ENCODE results near the gene RREB1. TPM values are rescaled to one million over a fixed set of nuclear protein-coding genes. Genes with fewer than 3 reads are reported as not detected.

Gene RREB1
- total RNA-seq, 1 experiment from 2014 or later: 35.8 TPM

DNA sequence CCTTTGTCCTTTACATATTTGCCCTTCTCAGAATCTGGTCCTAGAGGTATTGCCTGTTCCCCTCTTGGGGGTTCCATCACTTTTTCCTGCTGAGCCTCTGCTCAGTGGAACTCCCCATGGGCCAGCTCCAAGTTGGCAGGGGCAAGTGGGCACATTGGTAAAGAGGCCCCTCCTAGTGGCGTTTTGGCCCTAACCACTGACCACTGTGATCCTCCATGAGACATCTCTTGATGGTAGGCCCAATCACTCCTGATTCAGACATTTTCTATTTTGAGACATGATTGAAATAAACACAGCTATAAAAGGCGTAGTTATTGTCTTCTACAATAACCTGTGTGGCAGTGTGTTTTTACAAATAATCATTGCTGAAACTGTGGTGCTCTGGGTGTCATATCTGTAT lies 83.0 kb downstream of the RREB1 start:
- H3K27me3 Mint-ChIP-seq (ENCODE audit: low read depth): no peaks in the 10 kb centered on the region

More for the DNA sequence above, 83.0 kb downstream of the RREB1 start:
- Histone ChIP-seq H3K4me2 (ENCODE audit: insufficient read depth, insufficient read length, low read length) (no peak overlapping the region), H3K18ac (ENCODE audit: insufficient read length, low read depth, low read length) (no peak overlapping the region), H2AK5ac (ENCODE audit: insufficient read length, low read length) (no peak overlapping the region), H3K23ac (ENCODE audit: insufficient read length, low read depth, low read length) (no peak overlapping the region), H2AFZ (ENCODE audit: low read length) (no peak overlapping the region), H3K14ac (ENCODE audit: insufficient read depth, low read length) (no peak overlapping the region), H4K8ac (replicated peaks; ENCODE audit: insufficient read length, low read depth, low read length) (no peak overlapping the region), H3T11ph (ENCODE audit: low read length) (no peak overlapping the region), H3K27ac (ENCODE audit: insufficient read length, low read depth, low read length) (no peak overlapping the region), H3K27me3 (ENCODE audit: insufficient read depth, low read length) (no peaks in the 10 kb centered on the region), H3K4ac (ENCODE audit: low read depth, low read length) (no peak overlapping the region), H2BK5ac (ENCODE audit: insufficient read length, low read length) (no peak overlapping the region), H4K91ac (ENCODE audit: insufficient read length, low read depth, low read length) (no peak overlapping the region), H4K5ac (ENCODE audit: insufficient read length, low read depth, low read length) (no peak overlapping the region), H3K56ac (ENCODE audit: insufficient read length, low read depth, low read length) (no peak overlapping the region), H3K23me2 (ENCODE audit: insufficient read length, low read depth, low read length, poor library complexity, severe bottlenecking) (no peaks in the 10 kb centered on the region), H2BK12ac (ENCODE audit: insufficient read length, low read depth, low read length) (no peak overlapping the region), H3K4me1 (ENCODE audit: insufficient read depth, low read length) (0 out of 2 replicates have a peak, but pooled peaks cover 4% of the 10 kb centered on the region), H3K79me2 (ENCODE audit: insufficient read depth, low read length) (no peaks in the 10 kb centered on the region), H2BK15ac (ENCODE audit: low read depth, low read length) (no peak overlapping the region), H3K9ac (ENCODE audit: extremely low read depth, insufficient read length, low read length) (no peak overlapping the region), H3K9me3 (ENCODE audit: control insufficient read depth, low read depth, low read length) (no peaks in the 10 kb centered on the region), H2BK120ac (ENCODE audit: low read depth, low read length, poor library complexity, severe bottlenecking) (no peak overlapping the region), H3K79me1 (ENCODE audit: insufficient read depth, low read depth, low read length, poor library complexity, severe bottlenecking) (no peaks in the 10 kb centered on the region), H2BK20ac (ENCODE audit: low read depth, low read length, poor library complexity, severe bottlenecking) (no peak overlapping the region), H4K20me1 (ENCODE audit: control insufficient read depth, insufficient read depth, insufficient read length) (peaks cover 2% of the 10 kb centered on the region)
- peaks cover 6 to 43% (median 26%) of the 10 kb centered on the region in 3 experiments; a peak in 6 of 7 replicates for H3K36me3 Mint-ChIP-seq (ENCODE audit: insufficient read depth in 1 of 3, low read depth in 3 of 3)
- peaks cover 11% of the 10 kb centered on the region in 2 experiments for H3K4me1 Mint-ChIP-seq
- H3K4me3 Mint-ChIP-seq: no peak overlapping the region
- no peaks in the 10 kb centered on the region for H3K9me3 Mint-ChIP-seq
- no CpG with 5 or more reads among the region's 2 CpGs for WGBS (ENCODE audit: extremely low coverage, insufficient read length, low lambda C conversion rate)
- no peak for DNase-seq
- TF ChIP-seq, protein P1, sequence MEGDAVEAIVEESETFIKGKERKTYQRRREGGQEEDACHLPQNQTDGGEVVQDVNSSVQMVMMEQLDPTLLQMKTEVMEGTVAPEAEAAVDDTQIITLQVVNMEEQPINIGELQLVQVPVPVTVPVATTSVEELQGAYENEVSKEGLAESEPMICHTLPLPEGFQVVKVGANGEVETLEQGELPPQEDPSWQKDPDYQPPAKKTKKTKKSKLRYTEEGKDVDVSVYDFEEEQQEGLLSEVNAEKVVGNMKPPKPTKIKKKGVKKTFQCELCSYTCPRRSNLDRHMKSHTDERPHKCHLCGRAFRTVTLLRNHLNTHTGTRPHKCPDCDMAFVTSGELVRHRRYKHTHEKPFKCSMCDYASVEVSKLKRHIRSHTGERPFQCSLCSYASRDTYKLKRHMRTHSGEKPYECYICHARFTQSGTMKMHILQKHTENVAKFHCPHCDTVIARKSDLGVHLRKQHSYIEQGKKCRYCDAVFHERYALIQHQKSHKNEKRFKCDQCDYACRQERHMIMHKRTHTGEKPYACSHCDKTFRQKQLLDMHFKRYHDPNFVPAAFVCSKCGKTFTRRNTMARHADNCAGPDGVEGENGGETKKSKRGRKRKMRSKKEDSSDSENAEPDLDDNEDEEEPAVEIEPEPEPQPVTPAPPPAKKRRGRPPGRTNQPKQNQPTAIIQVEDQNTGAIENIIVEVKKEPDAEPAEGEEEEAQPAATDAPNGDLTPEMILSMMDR (conservative IDR thresholded peaks at IDR 0.05): no peak
- no peak overlapping the region for H3K27ac Mint-ChIP-seq

All from H9 (cell line).